GM21381 (cell line): Measurements from ENCODE around the gene ESPN.

Experiments
- ATAC-seq: cut with Tn5 transposase; IDR thresholded peaks from one replicate; pipeline ENCODE4 v1.9.1; 2021; ENCODE audit warnings: mild to moderate bottlenecking, moderate library complexity; ENCODE audit not compliant: unreplicated experiment

Gene ESPN

GRCh38 chr1:6508816-6509189, 84.2 kb downstream of the ESPN start:
- ATAC-seq = no peak

GRCh38 chr1:6509220-6509918, 84.8 kb downstream of the ESPN start:
- ATAC-seq = no peak

GRCh38 chr1:6509919-6510291, 85.3 kb downstream of the ESPN start:
- no peak for ATAC-seq

- no peak for ATAC-seq
Observed at GRCh38 chr1:6510493-6510892, 85.9 kb downstream of the ESPN start.
